ENCODE measurements around the gene FBRS.
"Not testable (repeated sequence)": the region's sequence is repeated elsewhere in the genome, so short reads cannot be mapped to it uniquely, and the experiment has no call there.

The FBRS gene

GRCh38 chr16:30657866-30658730, at the start of gene FBRS:
Gene FBRS, plus strand, starts transcription at chr16:30658431. Its CDS starts 1,088 bp downstream, at chr16:30659519.
- DNase-seq, result peak; percentile 87

- peak; percentile 27 for DNase-seq
Observed at GRCh38 chr16:30609002-30609925, 49.0 kb upstream of the FBRS start.

- DNase-seq, result peak; percentile 72
Observed at GRCh38 chr16:30609926-30610839, 48.0 kb upstream of the FBRS start, which contains the start of gene ZNF689. Gene ZNF689, minus strand, starts transcription at chr16:30610389. Its CDS starts 348 bp downstream, at chr16:30610041.

GRCh38 chr16:30615358-30616091, 42.7 kb upstream of the FBRS start:
- DNase-seq, result peak; percentile 42

- no peak for DNase-seq
Observed at GRCh38 chr16:30619202-30619601, 39.0 kb upstream of the FBRS start.

- DNase-seq, result no peak
Observed at GRCh38 chr16:30619638-30620037, 38.6 kb upstream of the FBRS start.

- no peak for DNase-seq
Observed at GRCh38 chr16:30620169-30620568, 38.1 kb upstream of the FBRS start.

GRCh38 chr16:30621765-30622164, 36.5 kb upstream of the FBRS start:
- no peak for DNase-seq

- DNase-seq, result no peak
Observed at GRCh38 chr16:30622455-30623032, 35.7 kb upstream of the FBRS start.

- no peak for DNase-seq
Observed at GRCh38 chr16:30623536-30624283, 34.5 kb upstream of the FBRS start.

GRCh38 chr16:30626236-30626635, 32.0 kb upstream of the FBRS start:
- no peak for DNase-seq

- no peak for DNase-seq
Observed at GRCh38 chr16:30628628-30629540, 29.3 kb upstream of the FBRS start.

- DNase-seq, result not testable (repeated sequence)
Observed at GRCh38 chr16:30632454-30632853, 25.8 kb upstream of the FBRS start.

GRCh38 chr16:30633526-30633925, 24.7 kb upstream of the FBRS start:
- DNase-seq, result no peak

- DNase-seq, result no peak
Observed at GRCh38 chr16:30636599-30636998, 21.6 kb upstream of the FBRS start.

GRCh38 chr16:30637139-30637538, 21.1 kb upstream of the FBRS start:
- DNase-seq, result not testable (repeated sequence)

- no peak for DNase-seq
Observed at GRCh38 chr16:30637944-30638343, 20.3 kb upstream of the FBRS start.

GRCh38 chr16:30641378-30641982, 16.8 kb upstream of the FBRS start:
- DNase-seq, result no peak

- no peak for DNase-seq
Observed at GRCh38 chr16:30644334-30644830, 13.8 kb upstream of the FBRS start.
